Suppressor macrophage (primary cell): Measurements from ENCODE around the gene MMEL1.
A peak's percentile ranks its signal among the peaks of the same experiment; 100 is the strongest.

Source experiments
- DNase-seq, 4 experiments: peaks; one replicate each; pipeline ENCODE4 v3.0.0-alpha.2; 2020 to 2022

The MMEL1 gene

DNA sequence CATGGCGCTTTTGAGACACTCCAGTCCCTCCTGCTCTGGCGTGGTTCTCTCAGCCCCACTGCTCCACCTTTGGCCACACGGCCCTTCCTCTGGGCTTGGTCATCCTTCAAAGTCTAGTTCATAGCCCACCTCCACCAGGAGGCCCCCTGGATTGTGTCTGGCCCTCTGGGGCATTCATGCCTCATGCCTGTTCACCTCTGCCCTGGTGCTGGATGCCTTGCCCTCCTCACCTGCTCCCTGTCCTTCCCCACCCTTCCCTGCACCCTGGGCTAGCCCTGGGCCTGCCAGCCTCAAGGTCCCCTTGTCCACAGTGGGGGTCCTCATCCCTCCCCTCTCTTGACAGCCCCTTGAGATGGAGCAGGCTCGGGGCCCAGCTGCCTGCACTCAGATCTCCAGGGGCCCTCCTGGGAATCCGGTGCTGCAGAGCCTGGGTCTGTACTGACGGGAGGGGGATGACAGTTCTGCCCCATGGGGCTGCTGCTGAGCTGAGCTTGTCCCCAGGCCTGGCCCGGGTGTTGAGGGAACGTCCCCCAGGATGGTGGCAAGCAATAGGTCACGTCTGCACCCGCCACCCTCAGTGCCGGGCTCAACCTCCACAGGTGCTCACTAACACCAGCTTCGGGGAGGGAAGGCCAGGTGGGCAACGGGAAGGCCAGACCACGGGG is 27.8 kb downstream of the MMEL1 start:
- no peak for DNase-seq

- DNase-seq = no peak
These were observed 28.5 kb downstream of the MMEL1 start for GRCh38 chr1:2604156-2604843.

DNA sequence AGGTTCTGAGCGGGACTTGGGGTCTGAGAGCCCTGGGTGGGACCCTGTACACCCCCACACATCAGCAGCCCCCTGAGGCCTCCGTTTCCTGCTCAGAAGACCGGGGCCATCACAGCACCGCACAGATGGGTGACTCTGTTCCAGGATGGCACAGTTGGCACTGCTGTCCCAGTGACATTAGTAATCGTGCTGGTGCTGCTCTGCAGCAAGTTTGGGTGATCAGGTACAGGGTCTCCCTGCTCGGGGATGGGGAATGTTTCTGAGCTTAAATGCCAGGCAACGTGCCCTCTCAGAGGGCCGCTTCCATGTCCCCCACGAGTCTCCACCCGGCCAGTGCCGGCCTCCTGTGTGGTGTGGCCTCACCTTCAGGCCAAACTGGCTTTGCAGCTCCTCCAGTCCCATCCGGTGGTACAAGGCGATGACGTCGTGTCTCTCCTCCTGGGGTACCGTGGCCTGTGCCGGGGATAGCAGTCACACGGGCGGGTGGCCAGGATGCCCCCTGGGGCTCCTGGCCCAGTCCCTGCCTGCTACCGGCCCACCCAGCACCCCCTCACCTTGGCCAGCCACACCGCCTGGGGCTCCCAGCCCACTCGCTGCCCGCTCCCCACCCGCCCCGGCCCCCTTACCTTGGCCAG is 29.2 kb downstream of the MMEL1 start:
- no peak for DNase-seq

DNA sequence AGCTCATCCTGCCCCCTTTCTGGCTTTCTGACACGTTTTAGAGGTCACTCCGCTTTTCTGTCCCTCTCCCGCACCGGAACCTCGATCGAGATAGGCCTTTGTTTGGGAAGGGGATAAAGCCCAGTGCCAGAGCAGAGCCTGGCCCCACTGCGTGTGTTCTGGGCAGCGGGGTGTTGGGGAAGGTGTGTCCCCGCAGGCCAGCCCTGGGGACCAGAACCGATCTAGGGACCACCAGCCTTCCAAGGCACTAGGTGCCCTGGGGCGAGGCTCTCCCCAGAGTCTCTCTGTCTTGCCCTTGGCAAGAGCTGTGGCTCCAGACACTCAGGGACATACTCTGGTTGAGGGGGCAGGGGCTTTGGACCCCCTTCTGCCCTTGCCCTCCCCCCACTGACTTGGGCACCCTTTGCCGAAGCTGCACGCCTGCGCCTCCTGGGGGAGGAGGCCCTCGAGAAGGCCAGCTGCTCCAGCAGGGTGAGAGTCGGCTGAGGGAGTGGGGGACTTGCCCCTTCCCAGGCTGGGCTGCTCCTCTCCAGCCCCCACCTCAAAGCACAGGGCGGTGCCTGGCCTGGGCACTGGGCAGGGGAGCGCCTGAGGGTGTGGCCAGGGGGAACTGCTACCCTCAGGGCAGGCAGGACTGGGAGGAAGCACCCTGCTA is 29.8 kb downstream of the MMEL1 start:
- DNase-seq = no peak

- DNase-seq = no peak
These were observed 30.4 kb downstream of the MMEL1 start for GRCh38 chr1:2602311-2602835.

GRCh38 chr1:2601721-2602303 is 31.0 kb downstream of the MMEL1 start:
- no peak for DNase-seq

DNA sequence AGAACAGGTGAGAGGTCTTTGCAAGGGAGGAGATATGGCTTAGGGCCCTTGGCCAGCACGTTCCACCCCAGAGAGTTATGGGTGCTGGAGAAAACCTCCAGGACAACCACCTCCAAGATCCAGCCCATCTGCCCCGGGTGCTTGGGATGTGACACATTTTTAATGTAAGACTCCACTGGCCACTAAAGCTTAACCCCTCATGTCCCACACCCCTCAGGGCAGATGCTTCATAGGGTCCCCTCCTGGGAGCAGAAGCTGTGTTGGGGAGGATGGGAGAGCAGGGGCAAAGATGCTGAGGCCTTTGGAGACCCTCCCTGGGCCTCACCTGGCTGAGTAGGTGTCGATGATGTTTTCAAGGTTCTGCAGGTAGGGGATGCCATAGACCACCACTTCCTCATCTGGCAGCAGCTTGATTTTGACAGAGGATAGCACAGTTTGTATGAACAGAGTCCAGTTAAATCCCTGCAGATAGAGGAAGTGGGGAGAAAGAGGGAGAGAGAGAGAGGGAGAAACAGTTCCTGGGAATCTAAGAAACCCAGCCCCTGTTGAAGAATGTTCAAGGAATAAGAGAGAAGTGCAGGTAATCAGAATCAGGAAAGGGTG is 34.4 kb downstream of the MMEL1 start:
- no peak for DNase-seq

GRCh38 chr1:2597441-2598328 is 35.1 kb downstream of the MMEL1 start:
- DNase-seq = no peak

GRCh38 chr1:2596530-2597333 is 36.1 kb downstream of the MMEL1 start:
- DNase-seq = no peak

DNA sequence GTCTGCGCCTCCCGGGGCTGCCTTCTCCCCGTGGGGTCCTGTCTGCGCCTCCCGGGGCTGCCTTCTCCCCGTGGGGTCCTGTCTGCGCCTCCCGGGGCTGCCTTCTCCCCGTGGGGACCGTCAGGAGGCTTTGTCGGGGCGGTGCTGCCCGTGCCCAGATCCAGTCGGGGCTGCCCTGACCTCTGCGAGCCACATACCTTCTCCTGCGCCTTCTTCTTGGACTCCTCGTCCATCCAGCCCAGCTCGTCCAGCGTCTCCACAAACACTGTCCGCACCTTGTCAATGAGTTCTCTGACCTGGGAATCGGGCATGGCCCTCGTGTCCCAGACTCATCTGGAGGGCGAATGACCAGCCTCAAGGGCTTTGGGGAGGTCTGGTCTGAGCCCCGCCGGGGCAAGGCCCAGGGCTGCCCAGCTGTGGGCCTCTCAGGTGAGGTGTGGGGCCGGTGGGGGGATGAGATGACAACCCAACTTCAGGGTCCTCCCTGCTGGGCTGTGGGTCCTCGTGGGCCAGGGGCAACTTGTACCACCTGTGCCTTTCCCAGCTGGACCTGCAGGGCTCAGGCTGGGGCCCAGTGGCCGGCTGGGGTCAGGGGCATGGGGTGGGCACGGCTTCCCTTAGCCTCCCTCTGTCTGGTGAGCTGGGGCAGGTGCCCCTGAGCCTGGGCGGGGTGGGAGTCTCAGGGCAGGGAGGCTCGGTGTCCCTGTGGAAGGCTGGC is 36.8 kb downstream of the MMEL1 start:
- DNase-seq = no peak

- DNase-seq = no peak
These were observed 37.5 kb downstream of the MMEL1 start for GRCh38 chr1:2595261-2595811.

GRCh38 chr1:2594641-2595131 is 38.1 kb downstream of the MMEL1 start:
- DNase-seq = no peak

GRCh38 chr1:2594001-2594640 is 38.7 kb downstream of the MMEL1 start:
- peak in 1 of 4 experiments; percentile 40 for DNase-seq

GRCh38 chr1:2593251-2593878 is 39.5 kb downstream of the MMEL1 start:
- DNase-seq = no peak

DNA sequence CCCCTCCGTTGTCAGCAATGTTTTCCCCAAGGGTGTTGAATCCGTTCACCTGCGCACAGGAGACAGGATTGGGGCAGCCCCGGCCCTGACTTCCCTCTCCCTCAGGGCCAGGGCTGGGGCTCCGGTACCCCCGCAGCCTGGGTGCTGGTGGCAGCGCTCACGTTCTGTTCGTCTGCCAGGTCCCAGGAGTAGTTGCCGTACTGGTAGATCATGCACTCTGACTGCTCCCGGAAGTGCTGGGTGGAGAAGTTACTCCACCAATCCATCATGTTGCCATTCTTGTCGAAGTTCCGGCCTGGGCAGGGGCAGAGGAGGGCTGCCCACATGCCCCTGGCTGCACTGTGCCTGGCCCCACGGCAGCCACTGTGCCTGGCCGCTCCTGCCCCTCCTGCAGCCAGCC is 40.1 kb downstream of the MMEL1 start:
- peak in 3 of 4 experiments; percentile 50 to 62 (median 51) for DNase-seq

DNA sequence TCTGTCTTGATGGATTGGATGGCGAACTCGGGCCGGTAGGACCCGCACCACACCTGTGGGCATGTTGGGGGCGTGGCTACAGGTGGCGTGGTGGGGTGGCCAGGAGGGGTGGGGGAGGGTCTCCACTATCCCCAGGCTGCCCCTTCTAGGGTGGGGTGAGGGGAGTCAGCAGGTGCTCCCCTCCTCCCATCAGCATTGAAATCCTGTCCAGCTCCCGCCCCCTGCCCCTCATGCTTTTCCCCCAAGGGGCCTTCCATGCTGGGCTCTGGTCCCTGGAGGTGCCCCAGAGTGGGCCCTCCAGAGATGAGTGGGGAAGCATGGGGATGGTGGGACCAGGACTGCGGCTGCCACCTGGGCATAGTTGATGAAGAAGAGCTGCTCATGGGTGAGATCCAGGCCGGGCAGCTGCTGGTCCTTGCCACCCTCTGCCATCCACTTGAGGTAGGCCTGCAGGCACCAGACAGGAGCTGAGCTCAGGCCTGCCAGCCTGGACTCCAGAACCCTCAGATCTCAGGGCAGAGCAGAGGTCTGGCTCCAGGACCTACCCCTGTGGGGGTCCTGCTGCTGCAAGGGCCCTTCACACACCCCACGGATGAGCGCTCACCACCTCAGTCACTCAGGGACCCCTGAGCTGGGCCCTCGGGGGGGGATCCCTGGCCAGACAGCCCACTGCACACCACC is 41.1 kb downstream of the MMEL1 start:
- DNase-seq = no peak

- no peak for DNase-seq
These were observed 41.6 kb downstream of the MMEL1 start for GRCh38 chr1:2591233-2591580.
